ENCODE data around the gene KIZ. TPM values are rescaled to one million over a fixed set of nuclear protein-coding genes. Genes with fewer than 3 reads are reported as not detected.

The KIZ gene
- total RNA-seq, 1 donor from 2014 or later: 42.3 TPM

DNA sequence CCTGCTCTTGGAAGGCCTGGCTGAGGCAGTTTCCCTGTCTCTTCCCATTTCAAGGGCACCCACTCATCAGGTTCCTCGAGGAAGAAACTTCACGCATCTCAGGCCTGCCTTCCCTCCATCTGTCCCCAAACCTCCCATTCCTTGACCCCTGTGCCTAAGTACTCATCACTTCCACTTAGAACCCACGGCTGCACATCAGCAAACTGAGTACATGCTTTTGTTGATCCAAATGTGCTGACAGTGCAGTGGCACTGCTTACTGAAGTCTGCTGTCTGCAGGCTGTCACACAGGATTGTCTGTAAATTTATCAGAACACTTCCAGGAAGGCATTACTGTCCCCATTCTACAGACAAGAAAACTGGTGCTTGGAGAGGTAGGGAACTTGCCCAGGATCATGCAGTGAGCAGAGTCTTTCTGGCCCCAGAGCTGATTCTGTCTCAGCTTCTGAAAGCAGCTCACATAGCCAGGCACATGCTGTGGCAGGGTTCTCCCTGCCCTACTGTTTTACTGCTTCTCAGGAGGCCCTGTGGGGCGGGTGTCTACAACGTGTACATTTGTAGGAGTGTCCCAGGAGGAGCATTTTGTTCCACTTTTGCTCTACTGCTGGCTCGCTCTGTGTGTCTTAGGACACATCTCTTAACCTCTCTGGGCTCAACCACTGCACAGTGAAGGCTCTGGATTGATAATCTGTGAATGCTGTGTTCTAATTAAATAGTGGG is 113.1 kb downstream of the KIZ start:
- no peak for DNase-seq
- Histone ChIP-seq H3K9me3 (replicated peaks) (no peaks in the 10 kb centered on the region), H3K27ac (replicated peaks) (no peak overlapping the region), H3K4me3 (no peak overlapping the region), H3K27me3 (ENCODE audit: low read depth) (no peaks in the 10 kb centered on the region), H3K4me1 (peaks cover 14% of the 10 kb centered on the region), H3K36me3 (peaks cover 21% of the 10 kb centered on the region)
- intact Hi-C loops (cut with micrococcal nuclease): loop anchor here (5.0 kb wide), 1 partner anchor 268 kb away; no protein-coding TSS in a partner anchor
- TF ChIP-seq, protein P1, sequence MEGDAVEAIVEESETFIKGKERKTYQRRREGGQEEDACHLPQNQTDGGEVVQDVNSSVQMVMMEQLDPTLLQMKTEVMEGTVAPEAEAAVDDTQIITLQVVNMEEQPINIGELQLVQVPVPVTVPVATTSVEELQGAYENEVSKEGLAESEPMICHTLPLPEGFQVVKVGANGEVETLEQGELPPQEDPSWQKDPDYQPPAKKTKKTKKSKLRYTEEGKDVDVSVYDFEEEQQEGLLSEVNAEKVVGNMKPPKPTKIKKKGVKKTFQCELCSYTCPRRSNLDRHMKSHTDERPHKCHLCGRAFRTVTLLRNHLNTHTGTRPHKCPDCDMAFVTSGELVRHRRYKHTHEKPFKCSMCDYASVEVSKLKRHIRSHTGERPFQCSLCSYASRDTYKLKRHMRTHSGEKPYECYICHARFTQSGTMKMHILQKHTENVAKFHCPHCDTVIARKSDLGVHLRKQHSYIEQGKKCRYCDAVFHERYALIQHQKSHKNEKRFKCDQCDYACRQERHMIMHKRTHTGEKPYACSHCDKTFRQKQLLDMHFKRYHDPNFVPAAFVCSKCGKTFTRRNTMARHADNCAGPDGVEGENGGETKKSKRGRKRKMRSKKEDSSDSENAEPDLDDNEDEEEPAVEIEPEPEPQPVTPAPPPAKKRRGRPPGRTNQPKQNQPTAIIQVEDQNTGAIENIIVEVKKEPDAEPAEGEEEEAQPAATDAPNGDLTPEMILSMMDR (IDR thresholded peaks at IDR 0.05; ENCODE audit: borderline replicate concordance): no peak

DNA sequence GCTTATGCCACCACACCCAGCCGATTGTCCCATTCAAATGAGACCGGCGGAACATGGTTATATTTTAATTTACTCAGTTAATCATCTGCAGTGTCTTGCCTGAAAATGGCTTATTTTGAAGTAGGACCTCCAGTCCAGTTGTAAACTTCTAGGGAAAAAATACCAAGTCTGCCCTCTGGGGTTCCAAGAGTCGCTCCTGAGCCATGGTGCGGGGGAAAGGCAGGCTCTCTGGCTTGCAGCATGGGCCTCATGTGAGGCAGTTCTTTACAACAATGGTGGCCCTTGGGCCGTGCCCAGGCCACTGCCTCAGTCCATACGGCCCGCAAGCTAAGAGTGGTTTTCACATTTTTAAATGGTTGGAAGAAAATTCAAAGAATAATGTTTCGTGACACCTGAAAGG is 114.5 kb downstream of the KIZ start:
- no peaks in the 10 kb centered on the region for H3K27me3 ChIP-seq (ENCODE audit: low read depth)
- H3K4me1 ChIP-seq: peaks cover 14% of the 10 kb centered on the region
- DNase-seq: no peak
- TF ChIP-seq, protein P1 (IDR thresholded peaks at IDR 0.05; ENCODE audit: borderline replicate concordance): no peak
- intact Hi-C loops (cut with micrococcal nuclease): no loop called here
- no peak overlapping the region for H3K4me3 ChIP-seq
- H3K9me3 ChIP-seq (replicated peaks): no peaks in the 10 kb centered on the region
- no peak overlapping the region for H3K27ac ChIP-seq (replicated peaks)
- peaks cover 33% of the 10 kb centered on the region for H3K36me3 ChIP-seq

DNA sequence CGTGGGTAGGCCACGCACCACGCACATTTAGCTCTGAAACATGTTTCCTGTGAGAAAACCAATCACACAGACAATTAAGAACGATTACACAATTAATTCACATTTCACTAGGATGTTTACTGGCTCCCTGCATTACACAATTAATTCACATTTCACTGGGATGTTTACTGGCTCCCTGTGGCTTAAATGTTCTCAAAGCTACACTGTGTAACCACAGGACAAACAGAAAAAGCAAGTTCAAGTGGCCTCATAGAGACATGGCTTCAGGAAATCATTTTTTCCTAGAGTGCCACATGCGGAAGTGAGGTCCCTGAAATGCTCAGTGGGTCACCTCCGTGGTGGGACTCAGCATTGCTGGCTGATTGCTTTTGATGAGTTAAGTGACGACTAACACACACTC is 115.5 kb downstream of the KIZ start:
- no peak overlapping the region for H3K4me3 ChIP-seq
- H3K36me3 ChIP-seq: peaks cover 43% of the 10 kb centered on the region
- DNase-seq: no peak
- intact Hi-C loops (cut with micrococcal nuclease): no loop called here
- no peaks in the 10 kb centered on the region for H3K9me3 ChIP-seq (replicated peaks)
- H3K27ac ChIP-seq (replicated peaks): no peak overlapping the region
- no peaks in the 10 kb centered on the region for H3K27me3 ChIP-seq (ENCODE audit: low read depth)
- H3K4me1 ChIP-seq: peaks cover 6% of the 10 kb centered on the region
- TF ChIP-seq, protein P1 (IDR thresholded peaks at IDR 0.05; ENCODE audit: borderline replicate concordance): no peak

DNA sequence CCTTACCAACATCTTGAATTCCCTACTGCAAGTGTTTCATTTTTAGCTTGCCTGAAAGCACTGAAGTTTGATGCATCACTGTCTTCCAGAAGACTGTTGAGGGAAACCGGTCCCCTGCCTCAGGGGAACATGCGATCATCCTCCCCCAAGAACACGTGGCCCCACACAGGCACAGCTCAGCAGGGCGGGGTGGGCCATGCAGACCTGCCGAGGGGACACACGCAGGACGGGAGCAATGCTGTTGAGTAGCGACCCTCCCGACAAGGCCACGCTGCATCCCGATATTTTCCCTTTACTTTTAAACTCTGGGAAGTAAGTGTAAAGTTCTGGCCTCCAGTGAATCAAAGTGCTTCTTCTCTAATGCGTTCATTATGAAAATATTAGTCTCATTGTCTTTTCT is 117.9 kb downstream of the KIZ start:
- DNase-seq: no peak
- H3K27ac ChIP-seq (replicated peaks): no peak overlapping the region
- intact Hi-C loops (cut with micrococcal nuclease): no loop called here
- H3K36me3 ChIP-seq: peaks cover 43% of the 10 kb centered on the region
- no peaks in the 10 kb centered on the region for H3K9me3 ChIP-seq (replicated peaks)
- no peak overlapping the region for H3K4me3 ChIP-seq
- TF ChIP-seq, protein P1 (IDR thresholded peaks at IDR 0.05; ENCODE audit: borderline replicate concordance): no peak
- H3K4me1 ChIP-seq: peaks cover 1% of the 10 kb centered on the region
- H3K27me3 ChIP-seq (ENCODE audit: low read depth): no peaks in the 10 kb centered on the region

DNA sequence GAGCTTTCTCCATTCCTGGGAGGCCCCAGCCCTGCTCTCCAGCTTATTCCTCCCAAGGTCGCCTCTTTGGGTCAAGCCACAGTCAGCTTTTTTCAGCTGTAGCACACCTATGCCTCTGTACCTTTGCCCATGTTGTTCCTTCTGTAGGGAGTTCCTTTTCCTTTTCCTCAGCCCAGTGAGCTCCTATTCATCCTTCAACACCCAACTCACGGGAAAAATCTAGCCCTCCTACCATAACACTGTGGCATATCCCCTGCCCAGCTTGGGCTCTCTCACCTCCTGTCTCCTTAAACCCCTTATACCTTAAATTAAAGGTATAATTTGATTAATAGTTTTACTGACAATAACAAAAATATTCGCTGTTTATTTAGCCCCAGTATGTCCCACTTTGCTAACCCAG is 118.9 kb downstream of the KIZ start:
- peaks cover 37% of the 10 kb centered on the region for H3K36me3 ChIP-seq
- TF ChIP-seq, protein P1 (IDR thresholded peaks at IDR 0.05; ENCODE audit: borderline replicate concordance): no peak
- H3K27ac ChIP-seq (replicated peaks): no peak overlapping the region
- H3K27me3 ChIP-seq (ENCODE audit: low read depth): no peaks in the 10 kb centered on the region
- DNase-seq: no peak
- intact Hi-C loops (cut with micrococcal nuclease): no loop called here
- no peaks in the 10 kb centered on the region for H3K4me1 ChIP-seq
- H3K9me3 ChIP-seq (replicated peaks): no peaks in the 10 kb centered on the region
- H3K4me3 ChIP-seq: no peak overlapping the region

Data from left ventricle myocardium inferior (tissue), 1 donor.